ENCODE results near the gene MAU2.

GRCh38 chr19:19343762-19344161 lies 23.1 kb downstream of the MAU2 start:
- TF ChIP-seq CTCF (IDR thresholded peaks at IDR 0.05) (no peak), POLR2AphosphoS5 (IDR thresholded peaks at IDR 0.05; ENCODE audit: low read depth, low read length) (no peak), SIN3A (IDR thresholded peaks at IDR 0.05; ENCODE audit: borderline replicate concordance, insufficient read depth, low read depth, low read length) (no peak), TCF7L2 (IDR thresholded peaks at IDR 0.05; ENCODE audit: low read depth, low read length) (no peak)
- TF ChIP-seq, protein P1, sequence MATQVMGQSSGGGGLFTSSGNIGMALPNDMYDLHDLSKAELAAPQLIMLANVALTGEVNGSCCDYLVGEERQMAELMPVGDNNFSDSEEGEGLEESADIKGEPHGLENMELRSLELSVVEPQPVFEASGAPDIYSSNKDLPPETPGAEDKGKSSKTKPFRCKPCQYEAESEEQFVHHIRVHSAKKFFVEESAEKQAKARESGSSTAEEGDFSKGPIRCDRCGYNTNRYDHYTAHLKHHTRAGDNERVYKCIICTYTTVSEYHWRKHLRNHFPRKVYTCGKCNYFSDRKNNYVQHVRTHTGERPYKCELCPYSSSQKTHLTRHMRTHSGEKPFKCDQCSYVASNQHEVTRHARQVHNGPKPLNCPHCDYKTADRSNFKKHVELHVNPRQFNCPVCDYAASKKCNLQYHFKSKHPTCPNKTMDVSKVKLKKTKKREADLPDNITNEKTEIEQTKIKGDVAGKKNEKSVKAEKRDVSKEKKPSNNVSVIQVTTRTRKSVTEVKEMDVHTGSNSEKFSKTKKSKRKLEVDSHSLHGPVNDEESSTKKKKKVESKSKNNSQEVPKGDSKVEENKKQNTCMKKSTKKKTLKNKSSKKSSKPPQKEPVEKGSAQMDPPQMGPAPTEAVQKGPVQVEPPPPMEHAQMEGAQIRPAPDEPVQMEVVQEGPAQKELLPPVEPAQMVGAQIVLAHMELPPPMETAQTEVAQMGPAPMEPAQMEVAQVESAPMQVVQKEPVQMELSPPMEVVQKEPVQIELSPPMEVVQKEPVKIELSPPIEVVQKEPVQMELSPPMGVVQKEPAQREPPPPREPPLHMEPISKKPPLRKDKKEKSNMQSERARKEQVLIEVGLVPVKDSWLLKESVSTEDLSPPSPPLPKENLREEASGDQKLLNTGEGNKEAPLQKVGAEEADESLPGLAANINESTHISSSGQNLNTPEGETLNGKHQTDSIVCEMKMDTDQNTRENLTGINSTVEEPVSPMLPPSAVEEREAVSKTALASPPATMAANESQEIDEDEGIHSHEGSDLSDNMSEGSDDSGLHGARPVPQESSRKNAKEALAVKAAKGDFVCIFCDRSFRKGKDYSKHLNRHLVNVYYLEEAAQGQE (IDR thresholded peaks at IDR 0.05; ENCODE audit: insufficient read depth in 1 of 2, low read depth in 2 of 2, low read length in 1 of 2) = no peak
